ENCODE results near the gene RALY.
"Not testable (repeated sequence)": the region's sequence is repeated elsewhere in the genome, so short reads cannot be mapped to it uniquely, and the experiment has no call there.

The RALY gene

DNA sequence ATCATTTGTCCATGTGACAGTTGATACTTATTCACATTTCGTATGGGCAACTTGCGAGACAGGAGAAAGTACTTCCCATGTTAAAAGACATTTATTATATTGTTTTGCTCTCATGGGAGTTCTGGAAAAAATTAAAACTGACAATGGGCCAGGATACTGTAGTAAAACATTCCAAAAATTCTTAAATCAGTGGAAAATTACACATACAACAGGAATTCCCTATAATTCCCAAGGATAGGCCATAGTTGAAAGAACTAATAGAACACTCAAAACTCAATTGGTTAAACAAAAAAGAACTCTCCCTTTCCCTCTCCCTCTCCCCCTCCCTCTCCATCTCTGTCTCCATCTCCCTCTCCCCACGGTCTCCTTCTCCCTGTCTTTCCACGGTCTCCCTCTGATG, 137.8 kb downstream of the RALY start:
- TF ChIP-seq, protein P1, sequence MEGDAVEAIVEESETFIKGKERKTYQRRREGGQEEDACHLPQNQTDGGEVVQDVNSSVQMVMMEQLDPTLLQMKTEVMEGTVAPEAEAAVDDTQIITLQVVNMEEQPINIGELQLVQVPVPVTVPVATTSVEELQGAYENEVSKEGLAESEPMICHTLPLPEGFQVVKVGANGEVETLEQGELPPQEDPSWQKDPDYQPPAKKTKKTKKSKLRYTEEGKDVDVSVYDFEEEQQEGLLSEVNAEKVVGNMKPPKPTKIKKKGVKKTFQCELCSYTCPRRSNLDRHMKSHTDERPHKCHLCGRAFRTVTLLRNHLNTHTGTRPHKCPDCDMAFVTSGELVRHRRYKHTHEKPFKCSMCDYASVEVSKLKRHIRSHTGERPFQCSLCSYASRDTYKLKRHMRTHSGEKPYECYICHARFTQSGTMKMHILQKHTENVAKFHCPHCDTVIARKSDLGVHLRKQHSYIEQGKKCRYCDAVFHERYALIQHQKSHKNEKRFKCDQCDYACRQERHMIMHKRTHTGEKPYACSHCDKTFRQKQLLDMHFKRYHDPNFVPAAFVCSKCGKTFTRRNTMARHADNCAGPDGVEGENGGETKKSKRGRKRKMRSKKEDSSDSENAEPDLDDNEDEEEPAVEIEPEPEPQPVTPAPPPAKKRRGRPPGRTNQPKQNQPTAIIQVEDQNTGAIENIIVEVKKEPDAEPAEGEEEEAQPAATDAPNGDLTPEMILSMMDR (IDR thresholded peaks at IDR 0.05; ENCODE audit: control extremely low read depth, extremely low read depth, low read depth, missing control alignments): no peak
- CTCF ChIA-PET: interaction anchor here (1.0 kb wide), 1 partner anchor 21 kb away, joined by 3 read pairs; no protein-coding TSS in a partner anchor
- POLR2A ChIA-PET: no interaction called here
- no peak for DNase-seq (ENCODE audit: extremely low spot score)

DNA sequence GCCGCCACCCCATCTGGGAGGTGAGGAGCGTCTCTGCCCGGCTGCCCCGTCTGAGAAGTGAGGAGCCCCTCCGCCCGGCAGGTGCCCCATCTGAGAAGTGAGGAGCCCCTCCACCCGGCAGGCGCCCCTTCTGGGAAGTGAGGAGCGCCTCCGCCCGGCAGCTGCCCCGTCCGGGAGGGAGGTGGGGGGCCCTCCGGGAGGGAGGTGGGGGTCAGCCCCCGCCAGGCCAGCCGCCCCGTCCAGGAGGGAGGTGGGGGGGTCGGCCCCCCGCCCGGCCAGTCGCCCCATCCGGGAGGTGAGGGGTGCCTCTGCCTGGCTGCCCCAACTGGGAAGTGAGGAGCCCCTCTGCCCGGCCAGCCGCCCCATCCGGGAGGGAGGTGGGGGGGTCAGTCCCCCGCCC, 138.8 kb downstream of the RALY start:
- DNase-seq (ENCODE audit: extremely low spot score); POLR2A ChIA-PET; CTCF ChIA-PET: not testable (repeated sequence)

DNA sequence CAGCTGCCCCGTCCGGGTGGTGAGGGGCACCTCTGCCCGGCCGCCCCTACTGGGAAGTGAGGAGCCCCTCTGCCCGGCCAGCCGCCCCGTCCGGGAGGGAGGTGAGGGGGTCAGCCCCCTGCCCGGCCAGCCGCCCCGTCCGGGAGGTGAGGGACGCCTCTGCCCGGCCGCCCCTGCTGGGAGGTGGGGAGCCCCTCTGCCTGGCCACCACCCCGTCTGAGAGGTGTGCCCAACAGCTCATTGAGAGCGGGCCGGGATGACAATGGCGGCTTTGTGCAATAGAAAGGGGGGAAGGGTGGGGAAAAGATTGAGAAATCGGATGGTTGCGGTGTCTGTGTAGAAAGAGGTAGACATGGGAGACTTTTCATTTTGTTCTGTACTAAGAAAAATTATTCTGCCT, 139.2 kb downstream of the RALY start:
- POLR2A ChIA-PET; CTCF ChIA-PET; DNase-seq (ENCODE audit: extremely low spot score): not testable (repeated sequence)

DNA sequence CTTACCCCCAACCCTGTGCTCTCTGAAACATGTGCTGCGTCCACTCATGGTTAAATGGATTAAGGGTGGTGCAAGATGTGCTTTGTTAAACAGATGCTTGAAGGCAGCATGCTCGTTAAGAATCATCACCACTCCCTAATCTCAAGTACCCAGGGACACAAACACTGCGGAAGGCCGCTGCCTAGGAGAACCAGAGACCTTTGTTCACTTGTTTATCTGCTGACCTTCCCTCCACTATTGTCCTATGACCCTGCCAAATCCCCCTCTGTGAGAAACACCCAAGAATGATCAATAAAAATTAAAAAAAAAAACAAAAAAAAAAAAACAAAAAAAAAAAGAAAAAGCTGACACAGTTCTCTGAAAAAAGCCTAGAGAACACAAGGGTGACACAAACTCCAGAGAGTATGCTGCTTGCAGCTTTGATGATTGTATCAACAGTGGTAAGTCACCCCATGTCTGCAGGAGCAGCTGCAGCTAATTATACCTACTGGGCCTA, 139.7 kb downstream of the RALY start:
- POLR2A ChIA-PET; DNase-seq (ENCODE audit: extremely low spot score); CTCF ChIA-PET: not testable (repeated sequence)
